Stimulated activated CD4-positive, alpha-beta T cell treated with anti-CD3 and anti-CD28 coated beads, Interleukin-1b, Interleukin-23, amount 100 ng/mL, for 24 hours (primary cell): ENCODE measurements around the gene PARP16.

ENCODE experiments used
- DNase-seq, 4 experiments: peaks; one replicate each; pipeline ENCODE4 v3.0.0-alpha.2; 2020; ENCODE audit warnings: low read depth in 4 of 4, low spot score in 1 of 4

PARP16 gene, protein sequence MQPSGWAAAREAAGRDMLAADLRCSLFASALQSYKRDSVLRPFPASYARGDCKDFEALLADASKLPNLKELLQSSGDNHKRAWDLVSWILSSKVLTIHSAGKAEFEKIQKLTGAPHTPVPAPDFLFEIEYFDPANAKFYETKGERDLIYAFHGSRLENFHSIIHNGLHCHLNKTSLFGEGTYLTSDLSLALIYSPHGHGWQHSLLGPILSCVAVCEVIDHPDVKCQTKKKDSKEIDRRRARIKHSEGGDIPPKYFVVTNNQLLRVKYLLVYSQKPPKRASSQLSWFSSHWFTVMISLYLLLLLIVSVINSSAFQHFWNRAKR

DNA sequence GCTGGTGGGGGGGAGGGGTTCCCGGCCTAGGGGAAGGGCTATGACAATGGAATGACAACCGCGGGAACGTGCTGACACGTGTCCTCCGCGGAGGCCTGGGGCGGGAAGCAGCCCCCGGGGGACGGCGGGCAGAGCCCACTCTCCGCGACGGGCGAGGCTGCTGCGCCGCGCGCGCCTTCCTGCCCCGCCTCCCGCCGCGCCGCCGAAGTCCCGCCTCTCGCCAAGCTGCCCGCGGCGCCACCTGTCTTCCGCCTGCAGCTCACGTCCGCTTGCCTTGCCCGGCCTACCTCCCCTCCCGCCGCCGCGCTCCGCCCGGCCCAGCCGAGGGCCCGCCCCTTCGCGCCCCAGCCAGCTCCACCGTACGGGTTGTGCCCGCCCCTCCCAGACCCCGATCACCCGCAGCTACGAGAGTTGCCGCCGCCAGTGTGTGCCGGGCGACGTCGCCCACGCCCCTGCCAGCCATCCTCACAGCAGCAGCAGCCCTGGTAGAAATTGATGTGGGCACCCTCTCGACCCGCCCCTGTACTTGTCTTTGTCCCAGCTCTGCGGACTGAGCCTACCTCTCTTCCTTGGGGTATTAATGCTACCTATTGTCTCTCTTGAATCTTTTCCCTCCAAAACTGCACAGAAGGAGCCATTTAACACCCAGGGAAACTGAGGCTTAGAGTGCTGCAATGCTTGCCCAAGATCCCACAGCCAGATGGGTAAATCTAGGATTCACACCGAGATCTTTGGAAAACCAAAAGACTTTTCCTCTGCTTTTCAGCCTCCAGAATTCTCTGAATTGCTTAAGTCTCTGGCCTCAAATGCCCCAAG is at the start of gene PARP16:
PARP16 (minus strand) TSS at position 180 of the 816 bp plus-strand sequence. CDS start 457 bp downstream, outside the sequence.
- peak; percentile 74 to 91 (median 84) for DNase-seq

- DNase-seq = no peak
These were observed 48.8 kb upstream of the PARP16 start for GRCh38 chr15:65335278-65336055.

DNA sequence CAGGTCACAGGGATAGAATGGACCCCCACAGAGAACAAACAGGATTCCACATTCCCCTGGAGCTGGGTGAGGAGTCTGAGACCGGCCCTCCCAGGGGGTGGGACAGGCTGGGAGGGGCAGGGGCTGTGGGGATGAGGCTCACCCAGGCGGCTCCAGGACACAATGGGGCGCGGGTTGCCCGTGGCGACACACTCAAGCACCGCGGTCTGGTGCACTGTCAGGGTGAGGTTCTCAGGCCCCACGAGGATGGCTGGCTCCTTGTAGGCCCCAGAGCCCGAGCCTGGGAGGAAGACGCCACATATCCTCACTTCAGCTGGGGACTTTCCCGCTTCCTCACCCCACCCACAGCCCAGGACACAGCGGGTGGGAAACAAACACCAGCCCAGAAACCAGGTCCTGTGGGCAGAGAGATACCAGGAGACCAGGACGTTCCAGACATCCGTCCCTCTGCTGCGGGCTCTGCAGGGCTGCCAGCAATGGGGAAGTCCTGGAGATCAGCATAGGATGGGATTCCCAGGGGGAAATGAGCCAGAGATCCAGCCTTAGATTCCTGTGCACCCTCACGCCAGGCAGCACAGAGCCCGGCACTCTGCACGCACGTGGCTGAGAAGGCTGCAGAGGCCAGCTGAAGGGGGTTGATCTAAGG is 48.0 kb upstream of the PARP16 start:
- no peak for DNase-seq

- no peak for DNase-seq
These were observed 47.2 kb upstream of the PARP16 start for GRCh38 chr15:65333856-65334255.

- DNase-seq = no peak
These were observed 46.6 kb upstream of the PARP16 start for GRCh38 chr15:65333148-65333820.

GRCh38 chr15:65332391-65333147 is 45.9 kb upstream of the PARP16 start:
- DNase-seq = no peak

GRCh38 chr15:65331811-65332210 is 45.1 kb upstream of the PARP16 start:
- no peak for DNase-seq

DNA sequence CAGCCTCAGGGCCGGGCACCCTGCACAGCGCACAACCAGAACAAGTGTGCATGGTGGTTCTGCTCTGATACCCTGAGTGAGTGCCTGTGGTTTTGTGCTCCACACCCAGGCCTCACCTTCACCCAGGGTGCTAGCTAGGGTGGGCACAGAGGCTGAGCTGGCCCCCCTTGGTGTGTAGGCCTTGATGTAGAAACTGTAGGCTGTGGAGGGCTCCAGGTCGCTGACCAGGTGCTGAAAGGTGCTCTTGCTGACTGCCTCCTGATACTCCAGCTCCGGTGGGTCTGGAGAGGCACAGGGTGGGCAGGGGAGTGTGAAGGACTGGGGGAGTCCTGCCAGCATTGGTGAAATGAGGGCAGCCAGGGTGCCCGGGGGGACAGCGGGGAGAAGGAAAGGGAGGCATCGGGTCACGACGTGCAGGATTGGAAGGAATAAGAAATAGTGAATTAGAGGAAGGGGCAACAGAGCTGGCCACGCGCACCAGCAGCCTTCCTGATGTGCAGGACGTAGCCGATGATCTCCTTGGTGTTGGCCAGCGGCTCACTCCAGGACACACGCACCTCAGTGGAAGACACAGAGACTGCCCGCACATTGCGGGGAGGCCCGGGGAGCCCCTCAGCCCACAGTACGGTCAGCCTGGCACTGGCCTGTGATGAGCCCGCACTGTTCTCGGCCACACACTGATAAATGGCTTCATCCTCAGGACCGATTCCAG is 44.4 kb upstream of the PARP16 start:
- DNase-seq = no peak

GRCh38 chr15:65329984-65330735 is 43.5 kb upstream of the PARP16 start:
- no peak for DNase-seq

DNA sequence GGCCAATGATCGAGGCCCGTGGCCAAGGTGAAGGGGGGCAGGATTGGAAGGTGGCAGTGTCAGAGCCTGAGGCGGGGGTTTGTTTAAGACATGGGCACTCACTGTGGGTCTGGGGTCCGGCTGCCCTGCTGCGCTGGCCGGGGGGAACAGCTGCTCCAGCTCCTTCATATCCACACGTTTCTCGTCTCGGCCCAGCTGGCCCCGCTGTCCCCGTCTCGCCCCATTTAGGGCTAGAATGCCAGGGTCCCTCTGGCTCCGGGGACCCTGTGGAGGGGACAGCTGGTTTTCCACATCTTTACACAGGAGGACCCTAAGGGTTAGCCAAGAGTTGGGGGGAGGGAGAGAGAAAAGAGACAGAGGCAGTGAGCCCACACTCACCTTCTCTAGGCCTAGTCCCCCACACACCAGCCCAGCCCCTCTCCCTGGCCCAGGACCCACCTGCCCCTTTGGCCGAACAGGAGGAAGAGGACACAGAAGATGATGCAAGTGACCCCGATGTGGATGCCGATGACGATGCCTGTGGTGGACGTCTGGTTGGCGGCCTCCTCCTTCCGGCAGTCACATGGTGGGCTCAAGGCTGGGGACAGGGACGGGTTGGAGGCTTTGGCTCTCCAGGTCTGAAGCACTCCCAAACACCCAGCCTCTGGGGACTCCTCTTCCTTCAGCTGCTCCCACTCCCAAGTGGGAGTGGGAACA is 42.8 kb upstream of the PARP16 start:
- no peak for DNase-seq

GRCh38 chr15:65328506-65329287 is 42.0 kb upstream of the PARP16 start:
- DNase-seq = no peak

DNA sequence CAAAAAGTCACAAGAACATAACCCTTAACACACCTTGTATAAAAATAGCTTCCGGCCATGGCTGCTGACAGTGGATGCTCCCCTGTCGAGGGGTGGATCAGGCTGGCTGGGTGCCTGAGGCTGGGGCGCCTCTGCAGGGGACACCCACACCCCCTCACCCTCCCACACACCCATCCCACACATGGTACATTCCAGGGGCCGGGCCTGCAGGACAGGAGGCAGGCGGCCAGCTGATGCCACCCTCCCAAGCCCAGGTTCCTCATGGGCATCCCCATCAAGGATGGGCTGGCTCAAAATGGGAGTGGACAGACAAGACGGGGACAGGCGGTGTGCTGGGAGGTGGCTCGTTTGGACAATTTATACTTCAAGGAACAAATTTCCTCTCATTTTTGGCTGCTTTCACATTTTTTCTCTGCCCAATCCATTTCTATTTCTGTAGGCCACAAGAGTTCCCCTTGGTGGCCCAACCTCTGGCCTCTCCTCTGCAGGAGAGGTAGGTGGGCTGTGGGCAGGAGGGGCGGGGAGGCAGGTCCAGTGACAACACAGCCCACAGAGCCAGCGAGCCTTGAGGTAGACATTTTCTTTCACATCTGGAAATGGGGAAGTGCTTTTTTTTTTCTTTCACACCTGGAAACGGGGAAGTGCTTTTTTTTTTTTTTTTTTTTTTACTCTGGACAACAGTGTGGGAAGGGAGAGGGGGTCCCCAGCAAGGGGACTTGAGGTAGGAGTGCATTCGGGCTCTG is 41.1 kb upstream of the PARP16 start:
- no peak for DNase-seq

DNA sequence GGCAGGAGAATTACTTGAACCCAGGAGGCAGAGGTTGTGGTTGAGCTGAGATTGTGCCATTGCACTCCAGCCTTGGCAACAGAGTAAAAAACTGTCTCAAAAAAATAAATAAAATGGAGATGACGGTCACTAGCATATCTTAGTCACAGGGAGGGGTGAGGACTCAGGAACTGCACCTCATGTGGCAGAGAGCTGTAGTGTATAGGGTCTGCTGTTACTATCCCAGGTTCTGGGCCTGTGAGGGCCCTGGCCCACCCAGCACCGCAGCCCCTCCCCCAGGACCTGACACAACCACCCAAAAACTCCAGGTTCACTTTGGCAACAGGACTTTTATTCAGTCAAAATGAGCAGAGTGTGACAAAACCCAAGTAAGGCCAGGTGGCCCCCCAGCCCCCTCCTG is 40.1 kb upstream of the PARP16 start:
- DNase-seq = no peak

- DNase-seq = no peak
These were observed 39.4 kb upstream of the PARP16 start for GRCh38 chr15:65326117-65326526.

DNA sequence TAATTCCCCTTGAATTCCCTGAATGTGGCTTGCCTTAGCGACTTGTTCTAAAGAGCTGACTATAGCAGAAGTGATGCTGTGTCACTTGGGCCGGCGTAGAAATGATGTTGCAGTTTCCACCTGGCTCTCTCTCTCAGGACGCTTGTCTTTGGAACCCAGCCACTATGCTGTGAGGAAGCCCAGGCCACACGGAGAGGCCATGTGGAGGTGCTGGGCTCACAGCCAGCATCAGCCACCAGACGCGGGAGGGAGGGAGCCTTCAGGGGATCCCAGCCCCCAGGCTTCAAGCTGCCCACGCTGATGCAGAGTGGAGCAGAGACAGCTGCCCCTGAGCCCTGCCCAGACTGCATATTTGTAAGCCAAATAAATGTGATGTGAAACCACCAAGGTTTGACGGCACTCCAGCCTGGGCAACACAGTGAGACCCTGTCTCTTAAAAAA is 36.4 kb upstream of the PARP16 start:
- DNase-seq = no peak

DNA sequence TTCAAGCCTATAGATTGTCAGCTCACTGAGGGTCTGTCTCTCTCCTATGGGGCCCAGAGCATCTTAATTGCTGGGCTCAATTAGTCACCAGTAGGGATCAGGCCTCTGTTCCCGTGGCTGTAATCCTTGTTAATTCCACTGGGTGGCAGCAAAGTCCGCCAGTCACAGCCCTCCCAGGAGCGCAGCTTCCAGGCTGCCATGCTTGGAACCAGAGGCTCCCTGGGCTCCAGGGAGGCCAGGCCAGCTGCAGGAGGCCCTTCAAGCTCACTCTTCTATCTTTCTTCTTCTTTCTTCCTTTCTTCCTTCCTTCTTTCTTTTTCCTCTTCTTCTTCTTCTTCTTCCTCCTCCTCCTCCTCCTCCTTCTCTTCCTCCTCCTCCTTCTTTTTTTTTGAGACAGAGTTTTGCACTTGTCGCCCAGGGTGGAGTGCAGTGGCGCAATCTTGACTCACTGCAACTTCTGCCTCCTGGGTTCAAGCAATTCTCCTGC is 32.2 kb upstream of the PARP16 start:
- peak; percentile 34 to 69 (median 60) for DNase-seq
